ENCODE data around the gene NSL1. TPM values are rescaled to one million over a fixed set of nuclear protein-coding genes. Genes with fewer than 3 reads are reported as not detected.

The NSL1 gene
- polyA plus RNA-seq, 1 experiment: 16.4 TPM

DNA sequence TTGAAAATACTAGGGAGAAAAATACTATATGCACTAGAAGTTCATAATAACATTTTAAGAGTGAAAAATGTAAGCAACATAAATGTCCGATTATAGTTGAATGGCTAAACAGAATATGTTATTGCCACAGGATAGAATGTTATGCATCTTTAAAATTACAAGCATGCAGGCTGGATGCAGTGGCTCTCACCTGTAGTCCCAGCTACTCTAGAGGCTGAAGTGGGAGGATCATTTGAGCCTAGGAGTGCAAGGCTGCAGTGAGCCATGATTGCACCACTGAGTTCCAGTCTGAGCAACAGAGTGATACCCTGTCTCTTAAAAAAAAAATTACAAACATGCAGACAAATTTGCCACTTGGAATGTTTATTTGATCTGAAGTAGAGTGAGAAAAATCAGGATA, 88.9 kb downstream of the NSL1 start:
- Histone ChIP-seq H3K27me3 (ENCODE audit: control insufficient read depth, insufficient read depth, low read length) (peaks cover 6% of the 10 kb centered on the region), H3K4me3 (ENCODE audit: low read depth, low read length) (no peak overlapping the region), H3K36me3 (ENCODE audit: control insufficient read depth, insufficient read depth, low read length) (no peaks in the 10 kb centered on the region)
- ChIA-PET POLR2A (no interaction called here), CTCF (interaction anchor here (1.1 kb wide), 1 partner anchor 18 kb away, joined by 5 read pairs; no protein-coding TSS in a partner anchor)
- no peak for DNase-seq (ENCODE audit: low read depth)
- TF ChIP-seq, protein P1, sequence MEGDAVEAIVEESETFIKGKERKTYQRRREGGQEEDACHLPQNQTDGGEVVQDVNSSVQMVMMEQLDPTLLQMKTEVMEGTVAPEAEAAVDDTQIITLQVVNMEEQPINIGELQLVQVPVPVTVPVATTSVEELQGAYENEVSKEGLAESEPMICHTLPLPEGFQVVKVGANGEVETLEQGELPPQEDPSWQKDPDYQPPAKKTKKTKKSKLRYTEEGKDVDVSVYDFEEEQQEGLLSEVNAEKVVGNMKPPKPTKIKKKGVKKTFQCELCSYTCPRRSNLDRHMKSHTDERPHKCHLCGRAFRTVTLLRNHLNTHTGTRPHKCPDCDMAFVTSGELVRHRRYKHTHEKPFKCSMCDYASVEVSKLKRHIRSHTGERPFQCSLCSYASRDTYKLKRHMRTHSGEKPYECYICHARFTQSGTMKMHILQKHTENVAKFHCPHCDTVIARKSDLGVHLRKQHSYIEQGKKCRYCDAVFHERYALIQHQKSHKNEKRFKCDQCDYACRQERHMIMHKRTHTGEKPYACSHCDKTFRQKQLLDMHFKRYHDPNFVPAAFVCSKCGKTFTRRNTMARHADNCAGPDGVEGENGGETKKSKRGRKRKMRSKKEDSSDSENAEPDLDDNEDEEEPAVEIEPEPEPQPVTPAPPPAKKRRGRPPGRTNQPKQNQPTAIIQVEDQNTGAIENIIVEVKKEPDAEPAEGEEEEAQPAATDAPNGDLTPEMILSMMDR (IDR thresholded peaks at IDR 0.05; ENCODE audit: insufficient read depth, low read depth, low read length): no peak

GRCh38 chr1:212701910-212702309, 89.7 kb downstream of the NSL1 start:
- no peaks in the 10 kb centered on the region for H3K36me3 ChIP-seq (ENCODE audit: control insufficient read depth, insufficient read depth, low read length)
- ChIA-PET POLR2A (no interaction called here), CTCF (interaction anchor here (0.9 to 1.2 kb wide), 5 partner anchors 22 to 80 kb away, joined by 3 to 5 read pairs (median 4); no protein-coding TSS in a partner anchor)
- DNase-seq (ENCODE audit: low read depth): no peak
- H3K27me3 ChIP-seq (ENCODE audit: control insufficient read depth, insufficient read depth, low read length): peaks cover 6% of the 10 kb centered on the region
- TF ChIP-seq, protein P1 (IDR thresholded peaks at IDR 0.05; ENCODE audit: insufficient read depth, low read depth, low read length): no peak
- H3K4me3 ChIP-seq (ENCODE audit: low read depth, low read length): no peak overlapping the region

GRCh38 chr1:212700892-212701819, 90.4 kb downstream of the NSL1 start:
- Histone ChIP-seq H3K36me3 (ENCODE audit: control insufficient read depth, insufficient read depth, low read length) (no peaks in the 10 kb centered on the region), H3K4me3 (ENCODE audit: low read depth, low read length) (peak overlapping the region; percentile 60), H3K27me3 (ENCODE audit: control insufficient read depth, insufficient read depth, low read length) (peaks cover 6% of the 10 kb centered on the region)
- ChIA-PET POLR2A (no interaction called here), CTCF (interaction anchor here (0.9 to 1.2 kb wide), 6 partner anchors 22 to 81 kb away, joined by 3 to 5 read pairs (median 4); no protein-coding TSS in a partner anchor)
- TF ChIP-seq, protein P1 (IDR thresholded peaks at IDR 0.05; ENCODE audit: insufficient read depth, low read depth, low read length): peak; percentile 40
- no peak for DNase-seq (ENCODE audit: low read depth)

DNA sequence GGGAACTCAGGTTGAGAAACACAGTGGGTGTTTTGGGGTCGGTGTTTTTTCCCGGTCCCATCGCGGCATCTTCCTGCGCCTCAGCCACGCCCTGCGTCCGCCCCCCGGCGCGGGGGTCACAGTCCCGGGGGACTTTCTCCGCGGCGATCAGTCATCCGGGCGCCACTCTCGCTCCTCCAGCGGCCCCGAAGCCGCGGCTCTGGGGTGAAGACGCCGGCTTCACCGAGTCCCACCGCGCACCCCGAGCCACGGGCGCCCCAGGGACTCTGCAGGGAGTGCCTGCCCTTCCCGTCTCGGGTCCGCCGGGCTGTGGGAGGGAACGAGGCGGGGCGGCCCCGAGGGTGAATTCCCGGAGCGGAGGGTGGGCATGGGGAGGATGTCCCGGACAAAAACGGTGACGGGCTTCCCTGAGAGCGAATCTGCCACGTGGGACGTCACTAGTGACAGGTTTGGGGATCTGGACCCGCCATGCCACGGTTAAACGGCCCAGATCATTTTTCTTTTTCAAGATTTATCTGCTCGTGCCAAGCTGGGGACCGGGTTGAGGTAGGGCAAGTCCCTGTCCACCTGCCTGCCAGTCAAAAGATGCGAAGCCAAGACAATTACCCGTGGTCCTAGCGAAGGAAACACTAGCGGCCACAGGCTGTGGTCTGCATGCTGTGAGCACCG, 91.2 kb downstream of the NSL1 start:
- Histone ChIP-seq H3K36me3 (ENCODE audit: control insufficient read depth, insufficient read depth, low read length) (no peaks in the 10 kb centered on the region), H3K27me3 (ENCODE audit: control insufficient read depth, insufficient read depth, low read length) (peaks cover 6% of the 10 kb centered on the region), H3K4me3 (ENCODE audit: low read depth, low read length) (peak overlapping the region; percentile 60)
- DNase-seq (ENCODE audit: low read depth): no peak
- ChIA-PET POLR2A (no interaction called here), CTCF (interaction anchor here (0.9 to 1.2 kb wide), 2 partner anchors 32 to 60 kb away, joined by 3 read pairs; no protein-coding TSS in a partner anchor)
- TF ChIP-seq, protein P1 (IDR thresholded peaks at IDR 0.05; ENCODE audit: insufficient read depth, low read depth, low read length): no peak
